Endothelial cell of hepatic sinusoid (primary cell): ENCODE measurements around the gene GREB1L.
"Not testable (repeated sequence)": the region's sequence is repeated elsewhere in the genome, so short reads cannot be mapped to it uniquely, and the experiment has no call there.

Source experiments
- in situ Hi-C: cut with HindIII; loops from 2 replicates; pipeline ENCODE4 v1.10.0; 2017; ENCODE audit warnings: low sequenced_read_pairs

GREB1L gene

DNA sequence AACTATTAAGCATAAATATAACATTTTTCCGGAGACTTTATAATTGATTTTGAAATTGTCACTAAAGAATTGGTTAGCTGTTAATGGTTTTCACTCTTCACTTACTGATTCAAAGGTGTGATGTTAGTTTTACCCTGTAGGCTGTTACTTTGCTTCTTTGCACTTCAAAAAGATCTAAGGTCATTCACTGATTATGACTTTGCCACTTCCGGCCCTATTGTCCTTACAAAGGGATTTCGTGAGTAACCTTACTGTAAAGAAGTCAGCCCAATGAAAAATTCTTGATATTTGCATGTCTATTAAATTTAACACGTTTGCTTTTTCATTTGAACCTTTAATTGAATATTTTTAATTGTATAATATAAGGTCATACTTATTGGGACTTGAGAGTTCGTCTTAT is 61.4 kb downstream of the GREB1L start:
- in situ Hi-C loops: no loop called here

DNA sequence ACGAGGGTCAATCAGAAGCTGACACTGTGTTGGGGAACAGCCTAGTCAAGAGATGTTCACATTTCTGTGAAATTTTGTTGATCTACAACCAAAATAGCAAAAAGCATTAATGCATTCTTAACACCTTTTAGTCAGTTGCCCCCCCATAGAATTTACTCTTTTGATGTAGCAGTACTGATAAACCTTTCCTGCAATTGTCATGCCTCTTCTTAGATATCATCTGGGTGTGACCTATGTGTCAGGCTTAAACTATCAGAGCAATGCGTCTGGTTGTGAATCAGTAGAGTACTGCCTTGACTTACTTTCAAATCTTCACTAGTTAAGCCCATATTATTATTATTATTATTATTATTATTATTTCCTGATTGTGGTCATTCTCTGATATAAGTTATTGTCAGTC is 61.9 kb downstream of the GREB1L start:
- in situ Hi-C loops: no loop called here

- in situ Hi-C loops: no loop called here
Measured at GRCh38 chr18:21305621-21306020, 63.6 kb downstream of the GREB1L start.

DNA sequence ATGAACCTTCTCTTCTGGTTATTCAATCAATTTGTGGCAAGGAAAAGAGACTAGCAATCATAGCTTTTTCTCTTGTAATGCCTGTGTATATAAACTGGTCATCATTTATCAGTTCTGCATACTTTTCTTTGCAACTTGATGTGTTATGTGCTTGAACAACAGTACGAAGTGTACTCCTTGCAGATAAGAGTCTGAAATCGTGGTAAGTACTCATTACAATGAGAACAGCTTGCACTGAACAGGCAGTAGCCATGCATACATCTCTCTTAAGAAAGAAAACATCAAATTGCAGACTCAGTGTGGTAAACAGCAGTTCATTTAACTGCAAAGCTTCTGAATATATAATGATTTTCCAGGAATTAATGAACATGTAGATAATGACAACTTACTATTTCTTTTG is 64.3 kb downstream of the GREB1L start:
- in situ Hi-C loops: no loop called here

DNA sequence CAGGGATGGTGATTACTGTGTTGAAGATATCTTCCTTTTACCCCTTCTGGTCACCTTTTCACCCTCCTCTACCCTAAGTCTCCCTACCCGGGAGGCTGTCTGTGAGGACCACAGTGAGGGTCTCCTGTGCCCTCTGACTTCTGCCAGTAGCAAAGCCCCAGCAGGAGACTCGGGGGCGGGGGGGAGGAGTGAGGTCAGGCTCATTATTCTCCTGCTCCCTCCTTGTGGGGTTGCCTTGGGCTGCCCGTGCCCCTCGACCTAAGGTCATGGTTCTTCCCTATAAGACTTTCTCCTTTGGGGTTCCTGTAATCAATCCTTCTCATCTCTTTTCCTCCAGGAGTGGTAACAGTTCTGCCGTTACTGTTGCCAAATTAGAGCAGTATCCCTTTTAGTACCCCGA is 65.5 kb downstream of the GREB1L start:
- in situ Hi-C loops: no loop called here

GRCh38 chr18:21309248-21309647 is 67.2 kb downstream of the GREB1L start:
- in situ Hi-C loops: no loop called here

GRCh38 chr18:21311980-21312379 is 69.9 kb downstream of the GREB1L start:
- in situ Hi-C loops: not testable (repeated sequence)

DNA sequence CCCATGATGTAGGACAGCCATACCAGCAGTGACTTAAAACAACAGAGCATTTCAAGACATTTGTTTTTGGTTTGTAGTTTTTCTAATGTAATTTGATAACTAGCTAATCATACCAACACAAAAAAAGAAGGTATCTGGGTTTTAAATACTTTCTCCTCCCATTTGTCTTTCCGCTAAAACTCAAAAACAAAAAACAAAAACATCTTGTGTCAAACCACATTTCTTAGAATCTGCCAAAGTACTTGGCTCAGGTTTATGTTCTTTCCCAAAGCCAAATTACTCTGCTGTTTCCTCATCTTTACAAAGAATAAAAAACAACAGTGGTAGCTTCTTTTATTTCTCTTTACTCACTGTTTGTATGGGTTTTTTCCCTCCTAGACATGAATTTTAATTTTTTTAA is 71.5 kb downstream of the GREB1L start:
- in situ Hi-C loops: no loop called here

GRCh38 chr18:21314724-21315123 is 72.7 kb downstream of the GREB1L start:
- in situ Hi-C loops: no loop called here

DNA sequence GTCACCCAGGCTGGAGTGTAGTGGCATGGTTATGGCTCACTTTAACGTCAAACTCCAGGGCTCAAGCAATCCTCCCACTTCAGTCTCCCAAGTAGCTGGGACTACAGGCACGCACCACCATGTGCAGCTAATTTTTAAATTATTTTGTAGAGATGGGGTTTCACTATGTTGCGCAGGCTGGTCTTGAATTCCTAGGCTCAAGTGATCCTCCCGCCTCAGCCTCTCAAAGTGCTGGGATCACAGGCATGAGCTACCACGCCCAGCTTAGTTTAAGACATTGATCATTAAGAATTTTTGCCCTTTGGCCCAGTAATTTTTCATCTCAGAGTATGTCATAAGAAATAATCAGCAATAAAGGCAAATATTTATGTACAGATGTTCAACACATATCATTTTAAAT is 73.1 kb downstream of the GREB1L start:
- in situ Hi-C loops: not testable (repeated sequence)

DNA sequence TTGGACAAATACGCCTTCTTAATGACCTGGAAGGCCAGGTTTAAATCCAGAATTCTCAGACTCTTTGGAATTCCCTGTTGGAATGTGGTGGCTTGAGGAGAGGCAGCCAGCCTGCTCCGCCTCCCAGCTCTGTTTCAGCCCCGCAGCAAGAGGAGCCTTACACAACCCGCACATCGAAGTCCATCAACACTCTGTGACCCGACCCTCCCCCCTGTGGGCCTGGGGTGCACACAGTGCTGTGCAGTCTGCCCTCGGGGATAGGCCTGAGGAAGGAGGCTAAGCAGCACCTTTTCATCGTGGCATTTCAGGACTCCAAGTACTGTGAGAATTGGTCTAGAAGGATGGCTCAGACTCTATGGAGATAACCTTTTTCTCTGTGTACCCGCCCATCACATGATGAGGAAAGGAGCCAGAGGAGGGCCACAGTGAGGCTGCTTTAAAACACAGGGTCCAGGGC is 73.7 kb downstream of the GREB1L start:
- in situ Hi-C loops: no loop called here

DNA sequence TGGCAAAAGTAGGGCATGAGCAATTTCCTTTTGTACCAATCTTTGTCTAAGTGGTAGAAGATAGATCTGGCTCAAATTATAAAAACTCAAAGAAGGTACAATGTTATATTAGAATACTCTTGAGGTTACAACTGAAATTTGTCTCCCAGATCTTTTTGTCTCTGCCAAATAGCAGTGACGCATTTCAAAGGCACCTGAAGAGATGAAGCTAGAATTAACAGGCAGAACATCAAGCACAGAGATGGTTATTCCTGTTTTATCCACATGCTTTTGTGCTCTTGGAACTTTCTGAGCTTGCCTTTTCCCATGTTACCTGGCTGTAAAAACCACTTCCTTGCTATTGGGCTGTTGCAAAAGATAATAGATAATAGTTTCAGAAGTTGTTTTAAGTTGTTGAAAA is 74.3 kb downstream of the GREB1L start:
- in situ Hi-C loops: no loop called here

- in situ Hi-C loops: no loop called here
Measured at GRCh38 chr18:21321711-21322110, 79.7 kb downstream of the GREB1L start.

DNA sequence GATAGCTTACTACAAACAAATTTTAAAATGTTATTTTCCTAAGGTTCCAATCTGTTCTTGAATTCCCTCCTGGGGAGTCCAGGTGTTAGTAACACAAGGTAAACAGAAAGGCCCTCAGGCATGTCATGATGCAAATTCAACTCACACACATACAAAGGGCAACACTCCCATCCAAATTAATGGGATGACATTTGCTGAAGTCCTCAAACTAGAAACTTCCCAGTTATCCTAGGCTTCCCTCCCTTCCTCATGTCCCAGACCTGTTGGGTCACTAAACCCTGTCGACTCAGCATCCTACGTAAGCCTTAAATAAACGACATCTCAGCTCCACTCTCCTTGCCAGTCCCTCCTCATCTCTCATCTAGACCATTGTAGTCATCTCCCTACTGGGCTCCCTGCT is 85.1 kb downstream of the GREB1L start:
- in situ Hi-C loops: no loop called here

DNA sequence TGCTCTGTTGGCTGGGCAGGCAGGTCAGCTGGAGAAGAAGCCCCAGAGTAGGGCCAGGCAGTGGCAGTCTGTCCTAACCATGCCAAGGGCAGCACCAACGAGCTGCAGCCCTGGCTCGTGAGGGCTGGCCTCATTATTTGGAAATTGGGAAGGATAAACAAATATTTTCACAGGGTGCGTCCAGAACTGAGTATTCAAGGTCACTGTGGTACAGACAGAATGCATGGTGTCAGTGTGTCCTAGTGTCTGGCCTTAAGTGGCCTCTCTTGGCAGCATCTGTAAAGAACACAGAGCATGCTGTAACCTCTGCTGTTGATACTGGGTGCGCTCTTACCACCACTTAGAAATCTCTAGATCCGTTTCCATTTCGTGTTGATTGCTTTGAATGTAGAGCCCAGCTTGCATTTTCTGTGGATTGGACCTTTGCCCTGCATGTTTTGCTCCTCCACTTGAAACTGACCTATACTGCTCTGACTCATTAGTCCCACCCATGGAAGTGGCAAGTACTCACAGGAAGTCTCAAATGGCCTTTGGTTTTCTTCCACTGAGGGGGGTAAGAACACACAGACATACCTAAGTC is 88.2 kb downstream of the GREB1L start:
- in situ Hi-C loops: no loop called here

- in situ Hi-C loops: no loop called here
Measured at GRCh38 chr18:21331065-21331464, 89.0 kb downstream of the GREB1L start.

- in situ Hi-C loops: loop anchor here (5.0 kb wide), 1 partner anchor 89 kb away; no protein-coding TSS in a partner anchor
Measured at GRCh38 chr18:21335927-21336488, 94.0 kb downstream of the GREB1L start.

DNA sequence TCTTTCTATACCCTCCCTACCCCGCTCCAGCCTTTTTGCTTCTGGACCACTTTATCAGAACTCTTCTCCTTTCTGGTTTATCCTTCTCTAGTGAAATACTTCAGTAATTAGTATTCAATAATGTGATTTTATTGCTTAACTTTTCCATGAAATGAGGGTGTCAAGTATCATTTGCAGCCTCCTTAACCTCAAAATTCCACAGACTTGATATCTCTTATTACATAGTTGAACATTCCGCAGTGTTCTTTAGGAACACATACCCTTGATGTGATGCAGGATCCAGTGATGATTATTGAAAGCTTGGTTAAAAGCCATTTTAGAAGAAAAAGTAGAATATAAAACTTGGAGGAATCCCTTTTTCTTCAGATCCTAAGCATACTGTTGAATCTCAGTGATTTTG is 94.8 kb downstream of the GREB1L start:
- in situ Hi-C loops: loop anchor here (5.0 kb wide), 1 partner anchor 90 kb away; no protein-coding TSS in a partner anchor

- in situ Hi-C loops: no loop called here
Measured at GRCh38 chr18:21341141-21341540, 99.1 kb downstream of the GREB1L start.

GRCh38 chr18:21342372-21342771 is 100.3 kb downstream of the GREB1L start:
- in situ Hi-C loops: no loop called here

DNA sequence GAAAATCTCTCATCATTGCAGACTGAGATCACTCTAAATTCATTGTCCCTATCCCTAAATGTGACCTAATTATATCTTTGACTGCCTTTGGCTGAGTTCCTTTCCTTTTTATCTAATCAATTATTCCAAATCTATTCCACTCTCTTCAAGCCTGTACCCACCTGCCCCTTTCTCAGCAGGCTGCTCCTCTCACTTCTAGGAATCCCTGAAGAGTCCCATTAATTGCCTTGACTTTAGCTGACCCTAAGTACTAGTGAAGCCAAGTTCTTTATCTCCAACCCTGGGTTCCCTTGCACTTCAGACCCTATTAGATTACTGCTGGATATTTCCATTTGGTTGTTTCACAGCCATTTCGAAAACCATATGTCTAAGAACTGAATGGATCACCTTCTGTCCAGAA is 102.8 kb downstream of the GREB1L start:
- in situ Hi-C loops: no loop called here

DNA sequence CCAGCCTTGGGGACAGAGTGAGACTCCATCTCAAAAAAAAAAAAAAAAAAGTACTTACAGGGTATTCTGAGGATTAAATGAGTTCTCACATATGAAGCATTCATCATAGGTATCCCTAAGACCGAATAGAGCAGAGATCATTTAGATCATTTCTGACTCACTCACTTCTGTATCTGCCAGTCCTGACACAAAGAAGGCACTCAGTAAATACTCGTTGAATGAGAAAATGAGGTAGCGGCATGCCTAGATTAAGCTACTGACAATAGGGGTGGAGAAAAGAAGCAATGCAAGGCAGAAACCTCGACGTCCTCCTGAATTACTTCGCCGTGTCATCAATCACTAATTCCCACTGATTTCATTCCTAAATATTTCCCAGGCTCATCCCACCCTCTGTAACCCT is 103.8 kb downstream of the GREB1L start:
- in situ Hi-C loops: no loop called here

DNA sequence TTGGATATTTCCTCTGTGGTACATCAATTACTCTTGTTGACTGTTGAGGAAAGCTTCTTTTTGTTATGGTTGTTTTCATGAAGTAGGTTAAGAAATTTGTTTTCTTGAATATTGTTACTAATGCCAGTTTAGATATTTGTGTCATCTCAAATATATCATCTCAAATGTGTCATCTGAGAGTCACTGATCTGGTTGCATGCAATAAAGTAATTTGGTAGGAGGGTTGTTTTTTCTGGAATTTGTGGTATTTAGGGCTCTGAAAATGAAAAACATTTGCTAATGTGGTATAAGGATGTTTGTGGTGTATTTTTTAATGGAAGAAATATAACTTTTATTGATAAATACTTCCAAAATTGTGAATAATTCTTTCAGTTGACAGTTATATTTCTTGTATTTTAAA is 117.7 kb downstream of the GREB1L start:
- in situ Hi-C loops: loop anchor here (5.0 kb wide), 2 partner anchors 88 to 102 kb away; no protein-coding TSS in a partner anchor
